GM12874 (cell line): ENCODE results near the gene HLA-DRB1.

Source experiments
- CTCF ChIP-seq: IDR thresholded peaks from 2 replicates; pipeline ENCODE4 v1.5.1; 2011; ENCODE audit warnings: low read depth, mild to moderate bottlenecking, control low read depth, low read length, moderate library complexity; ENCODE audit not compliant: insufficient read depth

Gene HLA-DRB1

GRCh38 chr6:32553037-32553742, 36.5 kb downstream of the HLA-DRB1 start:
- TF ChIP-seq CTCF = no peak

- no peak for TF ChIP-seq CTCF
These were observed 38.2 kb downstream of the HLA-DRB1 start for GRCh38 chr6:32551410-32551809.

- no peak for TF ChIP-seq CTCF
These were observed 49.8 kb downstream of the HLA-DRB1 start for GRCh38 chr6:32539839-32540238.

GRCh38 chr6:32529697-32530430, 59.8 kb downstream of the HLA-DRB1 start, which contains the start of gene HLA-DRB5:
HLA-DRB5 (minus strand) TSS chr6:32530287; CDS start chr6:32530224, 63 bp downstream.
- no peak for TF ChIP-seq CTCF
